Renal cortical epithelial cell (primary cell): ENCODE measurements around the gene PRKAG2. TPM values are rescaled to one million over a fixed set of nuclear protein-coding genes. Genes with fewer than 3 reads are reported as not detected.
A peak's percentile ranks its signal among the peaks of the same experiment; 100 is the strongest.

Experiments used
- DNase-seq: peaks from one replicate; pipeline ENCODE4 v3.0.0-alpha.2; 2011; ENCODE audit warnings: low read depth
- total RNA-seq: library from RNA; depleted of rRNA; stranded (reverse); fragments of >200 nt; gene quantifications from 2 replicates; pipeline ENCODE4 v1.2.3, GENCODE V29; 2014

The PRKAG2 gene
- total RNA-seq, 1 donor from 2014 or later: 45.0 TPM

DNA sequence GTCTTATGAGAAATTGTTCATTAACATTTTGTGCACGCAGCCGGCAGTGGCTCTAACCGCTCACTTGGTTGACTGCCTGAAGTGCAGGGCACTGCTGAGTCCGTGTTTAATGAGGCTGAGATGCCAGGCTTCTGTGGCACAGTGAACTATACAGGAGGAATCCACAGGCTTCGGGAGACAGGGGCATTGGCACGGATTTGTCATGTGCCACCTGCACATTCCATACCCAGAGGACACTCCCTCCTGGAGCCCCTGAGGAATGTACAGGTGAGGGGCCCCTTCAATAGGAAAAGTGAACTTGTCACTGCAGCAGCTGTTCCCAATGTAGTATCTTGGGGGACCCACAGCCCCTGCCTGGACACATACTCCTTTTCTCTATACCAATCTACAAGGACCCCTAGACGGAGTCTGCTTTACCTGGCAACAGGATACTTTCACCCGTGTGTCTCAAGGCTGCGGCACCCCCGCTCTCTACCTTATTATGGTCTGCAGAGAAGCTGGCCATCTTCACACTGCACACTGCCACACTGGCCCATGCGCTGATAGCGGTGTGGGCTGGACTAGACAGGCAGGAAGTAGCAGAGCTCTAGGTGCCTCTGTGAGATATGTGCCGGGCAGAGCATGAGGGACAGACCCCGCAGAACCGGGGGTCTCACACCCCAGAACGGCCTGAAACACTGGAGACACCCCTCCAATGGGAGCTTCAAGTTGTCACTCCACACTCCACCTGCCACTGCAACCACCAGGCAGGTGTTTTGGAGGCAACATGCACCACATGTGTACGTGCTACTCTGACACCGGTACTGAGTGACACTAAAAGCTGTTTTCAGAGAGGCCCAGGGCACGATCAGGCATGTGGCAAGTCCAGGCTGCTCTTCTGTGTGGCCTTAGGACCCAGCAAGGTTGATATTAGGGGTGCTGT is 285.8 kb downstream of the PRKAG2 start:
- DNase-seq: peak; percentile 70

DNA sequence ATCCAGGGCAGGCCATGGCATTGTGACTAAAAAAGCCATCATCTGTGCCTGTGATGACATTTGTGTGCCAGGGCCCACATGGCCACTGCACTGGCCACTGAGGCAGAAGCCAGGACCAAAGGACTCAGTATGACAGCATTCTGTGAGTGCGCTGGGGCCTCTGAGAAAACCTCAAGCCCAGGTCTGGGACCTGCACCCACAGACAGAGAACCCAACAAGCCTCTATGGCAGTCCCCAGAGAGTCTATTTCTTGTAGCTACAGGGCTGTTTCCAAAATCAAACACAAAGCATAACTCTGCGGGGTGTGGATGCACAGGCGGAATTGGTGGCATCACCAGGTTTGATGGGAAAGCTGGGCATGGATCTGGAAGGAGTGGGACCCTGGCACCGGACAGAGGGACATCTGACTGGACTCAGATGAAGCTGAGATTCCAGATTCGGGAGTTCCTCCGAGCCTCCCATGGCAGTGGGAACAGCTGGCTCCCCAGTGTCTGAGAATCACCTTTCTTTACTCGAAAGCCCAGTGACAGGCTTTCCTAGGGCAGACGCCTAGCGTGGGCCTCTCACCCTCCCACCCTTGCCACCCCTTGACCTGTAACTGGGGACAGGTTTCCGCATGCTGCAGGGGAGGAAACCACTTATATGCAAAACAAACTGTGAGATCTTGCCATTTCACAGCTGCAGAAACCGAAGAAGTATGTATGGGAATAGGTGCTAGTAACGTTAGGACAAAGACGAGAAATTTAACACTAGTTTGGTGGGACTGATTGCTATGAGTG is 286.7 kb downstream of the PRKAG2 start:
- no peak for DNase-seq

DNA sequence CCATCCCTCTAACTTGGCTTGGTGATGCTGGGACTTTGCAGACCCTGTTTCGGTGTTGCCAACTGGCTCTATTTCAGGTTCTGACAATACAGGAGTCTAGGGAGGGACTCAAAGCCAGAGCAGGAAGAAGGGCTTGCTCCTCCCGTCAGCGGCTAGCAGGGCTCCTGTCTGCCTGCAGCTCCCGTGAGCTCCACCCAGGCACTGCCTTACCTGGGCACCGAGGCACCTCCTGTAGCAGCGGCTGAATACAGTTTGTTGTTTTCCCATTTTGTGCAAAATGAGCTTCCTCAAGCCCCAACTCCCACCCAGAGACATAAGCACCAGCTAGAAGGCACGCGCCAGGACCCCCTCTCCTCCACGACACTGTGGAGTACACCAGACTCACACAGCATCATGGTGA is 287.9 kb downstream of the PRKAG2 start:
- DNase-seq: no peak

DNA sequence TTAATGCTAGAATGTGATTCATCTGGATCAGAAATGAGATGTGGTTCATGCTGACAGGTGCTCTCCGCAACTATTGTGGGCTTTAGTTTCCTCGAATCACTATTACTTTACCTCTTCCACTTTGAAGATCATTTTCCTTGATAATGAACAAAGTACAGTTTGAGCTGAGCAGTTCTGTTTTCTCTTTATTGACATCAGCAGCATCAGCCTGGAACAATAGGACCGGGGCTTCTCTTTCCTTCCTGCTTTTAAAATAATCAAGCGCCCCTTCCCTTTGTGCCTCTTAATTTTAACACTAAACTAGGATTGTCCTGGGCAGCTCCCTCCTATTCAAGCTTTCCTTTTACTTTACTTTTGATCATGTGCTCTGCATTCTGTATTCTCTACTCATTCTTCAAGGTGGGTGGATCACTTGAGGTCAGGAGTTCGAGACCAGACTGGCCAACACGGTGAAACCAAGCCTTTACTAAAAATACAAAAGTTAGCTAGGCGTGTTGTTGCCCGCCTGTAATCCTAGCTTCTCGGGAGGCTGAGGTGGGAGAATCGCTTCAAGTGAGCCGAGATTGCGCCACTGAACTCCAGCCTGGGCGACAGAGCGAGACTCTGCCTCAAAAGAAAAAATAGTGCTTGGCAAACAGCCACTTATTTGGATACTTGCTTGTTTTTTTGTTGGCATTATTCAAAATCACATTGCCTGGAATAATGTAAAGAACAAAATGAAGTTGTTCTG is 290.2 kb downstream of the PRKAG2 start:
- no peak for DNase-seq

DNA sequence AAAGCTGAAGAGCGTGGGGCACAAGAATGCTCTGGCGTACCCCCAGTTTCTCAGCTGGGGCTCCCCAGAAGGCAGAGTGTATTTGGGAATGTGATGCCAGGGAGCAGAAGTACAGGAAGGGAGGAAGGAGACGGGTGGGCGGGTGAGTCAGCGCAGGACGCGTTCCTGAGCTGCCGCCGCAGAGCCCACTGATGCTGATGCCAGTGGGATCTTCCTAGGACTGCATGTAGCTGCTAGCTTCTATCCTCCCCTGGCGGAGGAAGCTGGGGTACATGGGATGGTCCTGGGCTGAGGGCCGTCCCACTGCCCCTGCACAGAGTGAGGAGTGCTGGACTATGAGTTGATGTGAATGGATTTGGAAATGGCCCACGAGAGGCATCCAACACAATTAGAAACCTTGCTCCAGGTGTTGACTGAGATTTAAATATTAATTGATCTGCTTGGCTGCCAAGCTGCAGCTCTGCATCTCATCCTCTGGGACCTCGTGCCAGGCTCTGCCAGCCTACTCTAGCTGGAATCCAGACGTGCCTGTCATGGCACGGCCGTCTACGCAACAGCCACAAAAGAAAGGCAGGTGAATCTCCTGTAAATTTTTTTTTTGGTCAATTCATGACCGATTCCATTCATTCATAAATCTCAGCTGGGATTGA is 291.0 kb downstream of the PRKAG2 start:
- DNase-seq: no peak

DNA sequence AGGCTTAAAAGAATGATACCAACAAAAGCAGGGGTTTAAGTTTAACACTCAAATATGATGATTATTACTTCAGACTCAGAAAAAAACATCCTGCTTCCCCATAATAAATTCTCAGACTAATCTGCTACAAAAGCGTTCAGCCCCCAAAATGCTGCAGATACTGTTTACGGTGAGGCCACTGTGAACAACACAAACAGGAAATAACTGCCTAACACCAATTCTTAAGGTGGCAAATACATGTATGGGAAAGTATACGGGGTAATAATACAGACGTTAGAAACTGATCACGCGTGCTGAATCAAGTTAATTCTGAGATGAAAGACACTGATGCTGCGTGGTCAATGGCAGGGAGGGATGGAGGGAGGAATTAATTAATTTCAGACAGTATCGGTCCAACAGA is 295.2 kb downstream of the PRKAG2 start:
- DNase-seq: no peak

DNA sequence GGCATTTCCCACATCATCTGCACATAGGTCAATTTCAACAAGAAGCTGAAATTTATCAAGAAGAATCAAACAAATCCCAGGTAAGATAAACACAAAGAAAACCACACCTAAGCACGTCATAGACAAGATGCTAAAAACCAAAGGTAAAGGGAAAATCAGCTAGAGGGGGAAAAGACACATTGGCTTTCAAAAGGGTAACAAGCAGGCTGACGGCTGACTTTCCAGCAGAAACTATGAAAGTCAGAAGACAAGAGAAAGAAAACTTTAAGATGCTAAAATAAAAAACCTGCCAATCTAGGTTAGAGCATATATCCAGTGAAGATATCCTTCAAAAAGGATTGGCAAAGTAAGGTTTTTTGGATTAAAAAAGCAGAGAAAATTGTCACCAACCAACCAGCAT is 297.3 kb downstream of the PRKAG2 start:
- no peak for DNase-seq

DNA sequence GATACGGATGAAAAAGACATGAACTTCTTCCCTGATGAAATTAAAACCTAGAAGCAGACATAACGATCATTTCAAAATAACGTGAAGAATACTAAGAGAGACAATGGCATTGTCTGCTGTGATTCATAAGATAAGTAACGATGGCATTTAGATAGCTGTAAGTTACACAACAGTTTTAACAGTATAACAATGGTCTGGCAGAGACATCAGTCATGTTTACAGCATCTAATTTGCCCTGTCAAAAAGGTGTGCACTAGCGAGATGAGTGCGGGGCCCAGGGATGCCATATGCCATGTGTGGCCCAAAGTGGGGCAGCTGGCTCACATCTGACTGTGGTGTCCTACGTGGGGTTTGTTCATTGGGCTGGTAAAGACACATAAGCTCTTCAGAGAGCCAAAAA is 301.5 kb downstream of the PRKAG2 start:
- no peak for DNase-seq

DNA sequence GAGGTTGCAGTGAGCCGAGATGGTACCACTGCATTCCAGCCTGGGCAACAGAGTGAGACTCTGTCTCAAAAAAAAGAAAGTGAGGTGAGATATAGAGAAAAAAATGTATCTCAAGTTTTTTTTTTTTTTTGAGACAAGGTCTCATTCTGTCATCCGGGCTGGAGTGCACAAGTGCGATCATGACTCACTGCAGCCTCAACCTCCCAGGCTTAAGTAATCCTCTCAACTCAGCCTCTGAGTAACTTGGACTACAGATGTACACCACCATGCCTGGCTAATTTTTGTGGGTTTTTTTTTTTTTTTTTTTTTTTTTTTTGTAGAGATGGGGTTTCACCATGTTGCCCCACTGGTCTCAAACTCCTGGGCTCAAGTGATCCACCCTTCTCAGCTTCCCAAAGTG is 303.9 kb downstream of the PRKAG2 start:
- DNase-seq: peak; percentile 48

DNA sequence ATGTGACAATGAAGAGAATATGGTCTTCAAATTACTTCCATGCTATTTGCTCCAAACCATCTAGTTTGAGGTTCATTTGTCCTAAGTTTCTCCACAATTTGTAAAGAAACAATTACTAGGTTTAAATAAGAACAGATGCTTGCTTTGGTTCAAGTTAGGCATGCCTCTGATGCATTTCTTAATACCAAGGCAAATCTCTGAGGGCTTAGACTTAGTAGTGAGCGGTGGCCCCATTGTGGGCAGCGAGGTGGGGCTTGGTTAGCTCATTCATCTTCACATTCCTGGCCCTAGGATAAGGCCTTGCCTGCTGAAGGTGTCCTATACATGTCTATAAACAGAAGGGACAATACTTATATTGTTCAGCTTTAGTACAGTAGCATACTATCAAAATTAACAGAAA is 304.8 kb downstream of the PRKAG2 start:
- DNase-seq: no peak

DNA sequence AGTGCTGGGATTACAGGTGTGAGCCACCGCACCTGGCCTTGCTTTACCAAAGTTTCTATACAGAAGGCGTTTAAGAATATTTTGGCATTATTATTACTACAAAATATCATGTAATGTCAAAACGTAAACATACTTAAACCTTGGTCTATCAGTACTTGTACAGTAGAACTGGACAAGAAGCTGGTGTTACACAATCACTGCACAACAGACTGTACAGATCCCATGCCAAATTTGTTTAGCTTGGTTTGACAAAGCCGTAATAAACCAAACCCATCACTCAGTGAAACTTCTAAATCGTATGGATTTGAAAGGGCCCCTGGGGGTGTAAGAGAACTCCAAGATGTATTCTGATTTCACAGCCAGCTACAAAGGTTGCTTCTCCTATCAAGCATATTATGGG is 305.4 kb downstream of the PRKAG2 start:
- no peak for DNase-seq

DNA sequence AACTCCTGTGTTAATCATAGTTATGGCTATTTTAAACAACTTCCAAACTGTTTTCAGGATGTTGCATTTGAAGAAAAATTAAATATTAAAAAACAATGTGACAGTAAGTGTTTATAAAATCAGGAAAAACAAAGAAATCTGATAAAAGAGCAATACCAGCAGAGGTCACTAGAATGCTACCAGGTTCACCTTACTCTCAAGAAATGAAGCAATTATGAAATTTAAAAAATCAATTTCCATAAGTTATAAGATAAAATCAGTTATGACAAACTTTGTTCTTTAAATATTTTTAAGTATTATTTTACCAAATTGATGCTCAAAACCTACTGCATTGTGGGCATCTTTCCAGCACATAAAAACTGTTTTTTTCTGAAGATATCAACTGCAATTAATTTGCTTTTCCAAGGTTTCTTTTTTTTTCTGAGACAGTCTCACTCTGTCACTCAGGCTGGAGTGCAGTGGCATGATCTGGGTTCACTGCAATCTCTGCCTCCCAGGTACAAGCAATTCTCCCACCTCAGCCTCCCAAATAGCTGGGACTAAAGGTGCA is 306.5 kb downstream of the PRKAG2 start:
- DNase-seq: peak; percentile 34

DNA sequence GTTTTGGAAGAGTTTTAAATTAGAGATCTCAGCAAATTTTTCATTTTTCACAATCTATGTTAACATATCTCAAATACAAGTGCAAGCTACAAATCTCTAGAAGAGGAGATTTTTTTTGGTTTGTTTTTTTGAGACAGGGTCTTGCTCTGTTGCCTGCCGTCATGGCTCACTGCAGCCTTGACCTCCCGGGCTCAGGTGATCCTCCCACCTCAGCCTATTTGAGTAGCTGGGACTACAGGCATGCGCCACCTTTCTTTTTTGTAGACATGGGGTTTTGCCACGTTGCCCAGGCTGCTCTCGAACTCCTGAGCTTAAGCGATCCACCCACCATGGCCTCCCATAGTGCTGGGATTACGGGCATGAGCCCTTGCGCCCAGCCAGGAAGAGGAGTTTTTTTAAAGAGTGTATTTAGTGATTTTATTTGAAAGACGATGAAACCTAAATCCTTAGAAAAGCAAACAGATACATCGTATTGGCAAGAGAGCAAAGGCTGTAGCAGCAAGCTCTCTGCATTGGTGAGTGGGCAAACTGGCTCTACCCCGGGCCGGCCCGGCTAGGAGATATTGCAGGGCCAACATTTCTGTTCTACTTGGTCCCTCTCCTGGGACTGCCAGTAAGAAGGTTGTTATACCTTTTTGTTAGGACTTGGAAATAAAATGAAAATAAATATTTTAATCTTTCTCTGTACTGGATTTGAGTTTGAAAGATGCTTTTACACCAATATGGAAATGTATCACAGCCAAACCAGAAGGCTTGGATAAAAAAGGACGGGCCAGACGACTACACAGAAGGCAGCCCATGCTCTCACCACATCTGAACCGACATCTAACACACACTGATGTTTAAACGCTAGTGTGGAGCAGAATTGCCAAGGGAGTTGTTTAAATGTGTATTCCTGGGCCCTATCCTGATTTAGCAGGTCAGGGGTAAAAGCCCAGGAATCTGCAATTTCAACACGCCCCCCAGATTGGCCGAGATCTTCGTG is 307.7 kb downstream of the PRKAG2 start:
- DNase-seq: no peak

DNA sequence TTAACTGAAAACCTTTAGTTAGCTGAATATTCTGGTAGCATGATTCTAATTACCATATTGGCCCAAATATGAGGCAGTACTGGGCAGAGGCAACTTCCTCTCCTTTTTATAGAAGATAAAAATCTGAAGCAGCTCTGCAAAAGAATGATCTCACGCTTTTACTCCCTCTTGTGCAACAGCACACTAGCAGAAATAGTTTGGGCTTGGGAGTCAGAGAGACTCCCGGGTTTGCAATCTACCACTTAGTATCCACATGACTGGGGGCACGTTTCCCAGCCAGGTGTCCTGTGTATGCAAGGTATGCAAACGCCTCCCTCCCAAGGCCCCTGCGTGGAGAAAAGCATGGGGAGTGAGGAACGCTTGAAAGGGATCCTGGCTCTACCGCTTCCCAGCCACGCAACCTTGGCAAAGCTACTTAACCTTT is 310.0 kb downstream of the PRKAG2 start:
- no peak for DNase-seq

DNA sequence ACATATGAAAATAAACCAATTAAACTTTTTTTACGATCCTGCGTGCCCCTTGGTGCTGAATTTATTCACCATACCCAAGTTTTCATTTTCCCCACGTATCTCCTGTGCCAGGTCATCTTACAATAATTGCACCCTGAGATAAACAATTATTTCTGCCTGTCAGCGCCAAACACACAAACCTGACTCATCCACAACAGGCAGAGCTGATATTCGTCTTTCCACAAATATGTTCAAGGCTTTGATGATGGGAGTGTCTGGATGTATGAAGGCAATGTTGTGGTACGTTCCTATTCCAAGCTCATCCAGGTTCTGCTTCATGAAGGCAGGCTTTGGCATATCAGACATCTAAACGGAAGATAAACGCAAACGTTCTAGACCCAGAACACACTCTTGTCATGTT is 311.4 kb downstream of the PRKAG2 start:
- DNase-seq: no peak

DNA sequence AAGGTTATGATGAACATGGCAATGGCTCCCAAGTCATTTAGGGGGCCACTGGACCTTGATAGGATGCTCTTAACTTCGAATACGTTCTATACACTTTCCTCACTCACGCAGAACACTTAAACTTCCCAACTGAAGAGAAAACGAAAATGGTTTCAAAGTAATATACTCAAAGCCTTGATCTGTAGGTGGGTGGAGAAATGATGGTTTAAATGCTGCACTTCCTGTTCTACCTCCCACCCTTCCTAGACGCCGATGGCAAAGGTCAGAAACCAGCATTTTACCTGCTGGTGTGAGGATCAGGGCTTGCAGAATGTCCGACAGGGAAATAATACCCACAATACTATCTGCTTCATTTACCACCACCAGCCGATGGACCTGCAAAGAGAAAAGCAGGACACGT is 316.7 kb downstream of the PRKAG2 start:
- DNase-seq: no peak

DNA sequence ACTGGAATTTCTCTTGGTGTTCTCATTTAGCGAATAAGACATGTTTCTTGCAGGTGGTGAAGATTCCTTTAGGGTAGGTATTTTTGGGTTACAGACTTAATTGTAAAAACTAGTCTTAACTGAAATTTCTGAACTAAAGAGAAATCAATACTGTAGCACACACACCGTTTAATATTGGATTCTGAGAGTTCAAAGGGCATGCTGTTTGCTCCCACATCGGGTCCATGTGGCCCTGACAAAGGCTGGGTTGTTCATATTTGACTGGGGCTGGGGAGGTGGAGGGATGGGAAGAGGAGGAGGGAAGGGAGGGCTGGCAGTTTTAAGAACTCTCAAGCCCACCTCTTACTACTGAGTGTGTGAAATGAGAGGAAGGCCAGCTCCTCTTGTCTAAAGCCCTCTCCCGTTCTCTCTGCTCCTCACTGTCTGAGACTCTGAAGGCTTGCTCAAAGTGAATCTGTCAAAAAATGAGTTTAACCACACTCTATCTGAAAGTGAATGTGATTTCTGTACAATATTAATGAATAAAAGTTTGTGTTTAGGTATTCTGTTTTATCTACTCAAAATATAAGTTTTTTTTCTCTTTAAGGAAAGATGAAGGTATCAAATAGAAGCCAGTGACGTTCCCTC is 317.2 kb downstream of the PRKAG2 start:
- DNase-seq: no peak

DNA sequence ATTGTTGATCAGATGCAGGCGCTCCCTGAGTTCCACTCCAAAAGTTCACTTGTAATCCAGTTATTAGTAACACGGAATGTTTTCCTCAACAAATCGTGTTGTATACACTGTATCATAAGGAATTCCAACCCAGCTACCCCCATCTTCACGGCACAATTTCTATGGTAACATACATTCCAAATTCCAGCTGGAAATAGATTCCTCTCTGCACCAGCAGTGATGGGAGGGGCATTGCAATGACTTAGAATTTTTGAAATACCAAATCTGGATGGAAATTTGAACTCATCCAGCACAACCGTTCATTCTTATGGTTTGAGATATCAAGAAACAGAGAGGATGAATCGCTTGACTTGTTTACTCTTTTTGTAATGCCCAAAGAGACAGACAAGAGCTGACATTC is 318.3 kb downstream of the PRKAG2 start:
- no peak for DNase-seq

DNA sequence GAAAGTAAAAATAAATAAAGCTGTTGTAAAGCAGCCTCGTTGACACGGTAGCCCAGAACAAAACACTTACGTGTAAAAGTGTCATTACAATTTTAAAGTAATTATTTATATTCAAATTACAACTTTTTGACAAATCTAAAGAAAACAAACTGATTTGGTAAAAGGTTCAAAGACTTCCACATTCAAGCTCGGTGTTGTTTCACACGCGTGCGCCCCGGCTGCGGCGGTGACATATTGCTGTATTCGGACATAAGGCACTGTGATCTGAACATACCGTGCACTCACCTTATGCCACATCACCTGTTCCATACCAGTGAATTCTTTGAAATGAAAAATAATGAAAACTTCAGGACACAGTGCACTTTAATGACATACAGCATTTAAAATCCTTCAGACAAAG is 320.3 kb downstream of the PRKAG2 start:
- no peak for DNase-seq

DNA sequence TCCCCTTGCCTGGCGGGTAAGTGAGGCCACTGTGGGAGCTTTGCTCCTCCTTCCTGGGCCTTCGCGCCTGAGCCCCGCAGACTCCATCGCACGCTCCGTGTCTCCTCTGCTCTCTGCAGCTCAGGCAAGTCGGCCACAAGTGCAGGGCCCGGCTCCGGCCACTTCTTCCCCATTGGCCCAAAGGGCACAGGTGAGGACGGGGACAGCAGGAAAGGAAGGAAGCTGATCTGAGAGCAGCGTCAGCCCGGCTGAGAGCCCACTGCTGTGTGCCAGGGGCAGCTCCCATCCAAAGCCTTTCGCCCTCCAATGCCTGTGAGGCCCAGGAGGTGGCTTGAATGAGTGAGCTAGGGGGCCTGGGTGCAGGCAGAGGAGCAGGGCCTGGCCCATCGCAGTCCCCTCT is 323.6 kb downstream of the PRKAG2 start:
- DNase-seq: no peak
